MM.1S (cell line): ENCODE results near the gene DNAJC15.

Experiments
- DNase-seq: peaks from one replicate; pipeline ENCODE4 v3.0.0-alpha.2; 2015
- H2AFZ ChIP-seq: fragments of 300-600 bp; sonication (generic); 2 replicates; pipeline ENCODE4 v1.6.0; 2016; ENCODE audit warnings: antibody characterized with exemption, low read length
- H3F3A ChIP-seq: fragments of 300-600 bp; sonication (generic); 2 replicates; pipeline ENCODE4 v1.6.1; 2016; ENCODE audit warnings: mild to moderate bottlenecking, antibody characterized with exemption, low read length, moderate library complexity, mixed read lengths; ENCODE audit not compliant: insufficient read depth
- H3K27ac ChIP-seq: fragments of 300-600 bp; sonication (generic); 2 replicates; pipeline ENCODE4 v1.5.1; 2016; ENCODE audit warnings: mild to moderate bottlenecking, low read length
- H3K27me3 ChIP-seq: fragments of 300-600 bp; sonication (generic); replicated peaks from 2 replicates; pipeline ENCODE4 v1.6.0; 2016; ENCODE audit warnings: low read length; ENCODE audit not compliant: insufficient read depth
- H3K36me3 ChIP-seq: fragments of 300-600 bp; sonication (generic); replicated peaks from 2 replicates; pipeline ENCODE4 v1.6.1; 2016; ENCODE audit warnings: mild to moderate bottlenecking, low read length, mixed read lengths; ENCODE audit not compliant: insufficient read depth
- H3K4me1 ChIP-seq: fragments of 300-600 bp; sonication (generic); 2 replicates; pipeline ENCODE4 v1.6.1; 2016; ENCODE audit warnings: low read length, mixed read lengths
- H3K4me2 ChIP-seq: fragments of 300-600 bp; sonication (generic); 2 replicates; pipeline ENCODE4 v1.6.0; 2016; ENCODE audit warnings: low read depth, low read length
- H3K4me3 ChIP-seq: fragments of 300-600 bp; sonication (generic); 2 replicates; pipeline ENCODE4 v1.5.1; 2016; ENCODE audit warnings: low read length, mixed read lengths
- H3K79me2 ChIP-seq: fragments of 300-600 bp; sonication (generic); 2 replicates; pipeline ENCODE4 v1.6.1; 2016; ENCODE audit warnings: mixed run types, low read length, mixed read lengths
- H3K9ac ChIP-seq: fragments of 300-600 bp; sonication (generic); 2 replicates; pipeline ENCODE4 v1.6.1; 2016; ENCODE audit warnings: low read length, mixed read lengths
- H3K9me2 ChIP-seq: fragments of 300-600 bp; sonication (generic); replicated peaks from 2 replicates; pipeline ENCODE4 v1.6.1; 2016; ENCODE audit warnings: mild to moderate bottlenecking, low read length, mixed read lengths; ENCODE audit not compliant: insufficient read depth
- H3K9me3 ChIP-seq: fragments of 300-600 bp; sonication (generic); replicated peaks from 2 replicates; pipeline ENCODE4 v1.6.1; 2016; ENCODE audit warnings: mild to moderate bottlenecking, low read length, mixed read lengths; ENCODE audit not compliant: insufficient read depth
- H4K20me1 ChIP-seq: fragments of 300-600 bp; sonication (generic); 2 replicates; pipeline ENCODE4 v1.6.1; 2016; ENCODE audit warnings: mild to moderate bottlenecking, low read length, moderate library complexity, mixed read lengths; ENCODE audit not compliant: insufficient read depth
- EZH2 ChIP-seq: fragments of 300-600 bp; sonication (generic); optimal IDR thresholded peaks from 2 replicates; pipeline ENCODE3; 2017; ENCODE audit warnings: low read depth, mild to moderate bottlenecking, antibody characterized with exemption, low read length, mixed read lengths
- EZH2phosphoT487 ChIP-seq: fragments of 300-600 bp; sonication (generic); IDR thresholded peaks from 2 replicates; pipeline ENCODE4 v1.6.1; 2018; ENCODE audit warnings: antibody characterized with exemption, low read length
- TF ChIP-seq, protein P1 (sequence below): fragments of 300-600 bp; sonication (generic); IDR thresholded peaks from 2 replicates; pipeline ENCODE4 v1.5.1; 2016; ENCODE audit warnings: antibody characterized with exemption, low read length, mixed read lengths

The DNAJC15 gene

DNA sequence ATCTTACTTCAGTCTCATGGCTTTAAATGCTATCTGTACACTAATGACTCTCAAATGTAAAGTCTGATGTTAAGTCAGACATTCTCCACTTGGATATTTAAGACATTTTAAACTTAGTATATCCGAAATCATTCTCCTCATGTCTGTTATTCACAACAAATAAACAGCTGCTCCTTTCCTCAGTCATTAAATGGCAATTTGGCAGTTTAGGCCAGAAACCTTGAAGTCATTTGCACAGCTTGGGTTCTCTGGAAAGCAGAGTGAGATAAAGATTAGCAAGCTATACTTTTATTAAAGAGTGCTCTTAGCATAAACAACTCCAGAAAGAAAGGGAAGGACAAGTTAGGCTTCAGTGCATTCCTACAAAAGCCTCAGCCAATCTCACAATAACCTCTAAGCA, 53.7 kb downstream of the DNAJC15 start:
- Histone ChIP-seq H3K4me1 (peaks cover 24% of the 10 kb centered on the region), H3K36me3 (no peaks in the 10 kb centered on the region; the same call in 1 of the 2 replicates), H2AFZ (no peak overlapping the region), H3K9ac (no peak overlapping the region), H3K4me2 (peak overlapping the region; percentile 54), H3K79me2 (peaks cover 32% of the 10 kb centered on the region), H3K9me2 (no peaks in the 10 kb centered on the region), H4K20me1 (no peaks in the 10 kb centered on the region), H3K27ac (peak overlapping the region; percentile 68; the same call in 1 of the 2 replicates), H3F3A (peaks cover 23% of the 10 kb centered on the region), H3K27me3 (no peaks in the 10 kb centered on the region), H3K4me3 (no peak overlapping the region), H3K9me3 (no peaks in the 10 kb centered on the region)
- DNase-seq = no peak
- TF ChIP-seq EZH2phosphoT487 = no peak
- TF ChIP-seq, protein P1, sequence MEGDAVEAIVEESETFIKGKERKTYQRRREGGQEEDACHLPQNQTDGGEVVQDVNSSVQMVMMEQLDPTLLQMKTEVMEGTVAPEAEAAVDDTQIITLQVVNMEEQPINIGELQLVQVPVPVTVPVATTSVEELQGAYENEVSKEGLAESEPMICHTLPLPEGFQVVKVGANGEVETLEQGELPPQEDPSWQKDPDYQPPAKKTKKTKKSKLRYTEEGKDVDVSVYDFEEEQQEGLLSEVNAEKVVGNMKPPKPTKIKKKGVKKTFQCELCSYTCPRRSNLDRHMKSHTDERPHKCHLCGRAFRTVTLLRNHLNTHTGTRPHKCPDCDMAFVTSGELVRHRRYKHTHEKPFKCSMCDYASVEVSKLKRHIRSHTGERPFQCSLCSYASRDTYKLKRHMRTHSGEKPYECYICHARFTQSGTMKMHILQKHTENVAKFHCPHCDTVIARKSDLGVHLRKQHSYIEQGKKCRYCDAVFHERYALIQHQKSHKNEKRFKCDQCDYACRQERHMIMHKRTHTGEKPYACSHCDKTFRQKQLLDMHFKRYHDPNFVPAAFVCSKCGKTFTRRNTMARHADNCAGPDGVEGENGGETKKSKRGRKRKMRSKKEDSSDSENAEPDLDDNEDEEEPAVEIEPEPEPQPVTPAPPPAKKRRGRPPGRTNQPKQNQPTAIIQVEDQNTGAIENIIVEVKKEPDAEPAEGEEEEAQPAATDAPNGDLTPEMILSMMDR = no peak

DNA sequence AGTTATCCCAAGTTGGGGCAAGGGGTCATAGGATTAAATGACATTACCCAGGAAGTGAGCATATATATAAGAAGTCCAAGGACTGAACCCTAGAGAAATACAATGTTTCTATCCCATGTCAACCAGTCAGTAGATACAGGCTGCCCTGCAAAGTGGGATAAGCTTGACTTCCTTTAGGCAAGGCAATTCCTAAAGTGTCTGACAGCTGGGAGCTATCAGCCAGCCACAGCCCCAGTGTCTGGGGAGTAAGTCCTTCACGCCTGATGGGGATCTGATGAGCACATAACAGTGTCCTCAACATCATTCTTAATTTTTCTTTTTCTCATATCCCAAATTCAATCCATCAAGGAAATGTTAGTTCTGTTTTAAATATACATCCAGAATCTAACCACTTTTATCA, 54.1 kb downstream of the DNAJC15 start:
- Histone ChIP-seq H3K4me2 (peak overlapping the region; percentile 54; the same call in 1 of the 2 replicates), H3K4me3 (no peak overlapping the region), H3K9me3 (no peaks in the 10 kb centered on the region), H3K79me2 (peaks cover 32% of the 10 kb centered on the region), H3F3A (peaks cover 23% of the 10 kb centered on the region), H3K4me1 (peaks cover 23% of the 10 kb centered on the region), H3K36me3 (no peaks in the 10 kb centered on the region; the same call in 1 of the 2 replicates), H4K20me1 (no peaks in the 10 kb centered on the region), H2AFZ (no peak overlapping the region), H3K9me2 (no peaks in the 10 kb centered on the region), H3K27ac (peak overlapping the region; percentile 68; the same call in 1 of the 2 replicates), H3K9ac (no peak overlapping the region), H3K27me3 (no peaks in the 10 kb centered on the region)
- no peak for DNase-seq
- TF ChIP-seq, protein P1 = no peak
- no peak for TF ChIP-seq EZH2phosphoT487
- TF ChIP-seq EZH2 = no peak

DNA sequence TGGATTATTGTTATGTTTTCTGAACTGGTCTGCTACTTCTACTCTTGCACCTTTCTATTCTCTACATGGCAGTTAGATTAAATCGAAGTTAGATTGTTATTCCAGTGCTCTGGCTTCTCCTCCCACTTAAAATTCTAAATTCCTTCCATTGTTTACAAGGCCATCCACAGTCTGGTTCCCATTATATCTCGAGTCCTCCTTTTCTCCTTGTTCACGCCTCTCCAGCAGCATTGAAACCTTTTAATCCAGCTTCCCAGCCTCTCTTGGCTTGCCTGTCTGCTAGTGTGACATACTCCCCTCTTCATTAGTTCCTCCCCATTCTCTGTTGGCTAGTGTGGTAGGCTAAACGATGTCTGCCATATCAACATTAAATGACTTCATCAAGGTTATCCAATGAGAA, 54.5 kb downstream of the DNAJC15 start:
- DNase-seq = no peak
- no peaks in the 10 kb centered on the region for H3K9me3 ChIP-seq
- peaks cover 23% of the 10 kb centered on the region for H3K4me1 ChIP-seq
- no peaks in the 10 kb centered on the region for H3K9me2 ChIP-seq
- H3K79me2 ChIP-seq = peaks cover 29% of the 10 kb centered on the region
- no peaks in the 10 kb centered on the region for H3K27me3 ChIP-seq
- H3K36me3 ChIP-seq = no peaks in the 10 kb centered on the region; the same call in 1 of the 2 replicates
- no peak overlapping the region for H3K4me2 ChIP-seq
- H3K4me3 ChIP-seq = no peak overlapping the region
- H3K9ac ChIP-seq = no peak overlapping the region
- no peaks in the 10 kb centered on the region for H4K20me1 ChIP-seq
- no peak overlapping the region for H3K27ac ChIP-seq
- H3F3A ChIP-seq = peaks cover 23% of the 10 kb centered on the region
- no peak overlapping the region for H2AFZ ChIP-seq
- TF ChIP-seq EZH2phosphoT487 (no peak), EZH2 (no peak)
- TF ChIP-seq, protein P1 = no peak
